NCI-H1105 treated with DMSO at 0.1 percent for 48 hours (cell line): ENCODE measurements around the gene POLR3B.
A peak's percentile ranks its signal among the peaks of the same experiment; 100 is the strongest.
"Not testable (repeated sequence)": the region's sequence is repeated elsewhere in the genome, so short reads cannot be mapped to it uniquely, and the experiment has no call there.

Experiments used
- DNase-seq: peaks from one replicate; lab custom pipeline; 2025; lab: John Stamatoyannopoulos, UW

The POLR3B gene

DNA sequence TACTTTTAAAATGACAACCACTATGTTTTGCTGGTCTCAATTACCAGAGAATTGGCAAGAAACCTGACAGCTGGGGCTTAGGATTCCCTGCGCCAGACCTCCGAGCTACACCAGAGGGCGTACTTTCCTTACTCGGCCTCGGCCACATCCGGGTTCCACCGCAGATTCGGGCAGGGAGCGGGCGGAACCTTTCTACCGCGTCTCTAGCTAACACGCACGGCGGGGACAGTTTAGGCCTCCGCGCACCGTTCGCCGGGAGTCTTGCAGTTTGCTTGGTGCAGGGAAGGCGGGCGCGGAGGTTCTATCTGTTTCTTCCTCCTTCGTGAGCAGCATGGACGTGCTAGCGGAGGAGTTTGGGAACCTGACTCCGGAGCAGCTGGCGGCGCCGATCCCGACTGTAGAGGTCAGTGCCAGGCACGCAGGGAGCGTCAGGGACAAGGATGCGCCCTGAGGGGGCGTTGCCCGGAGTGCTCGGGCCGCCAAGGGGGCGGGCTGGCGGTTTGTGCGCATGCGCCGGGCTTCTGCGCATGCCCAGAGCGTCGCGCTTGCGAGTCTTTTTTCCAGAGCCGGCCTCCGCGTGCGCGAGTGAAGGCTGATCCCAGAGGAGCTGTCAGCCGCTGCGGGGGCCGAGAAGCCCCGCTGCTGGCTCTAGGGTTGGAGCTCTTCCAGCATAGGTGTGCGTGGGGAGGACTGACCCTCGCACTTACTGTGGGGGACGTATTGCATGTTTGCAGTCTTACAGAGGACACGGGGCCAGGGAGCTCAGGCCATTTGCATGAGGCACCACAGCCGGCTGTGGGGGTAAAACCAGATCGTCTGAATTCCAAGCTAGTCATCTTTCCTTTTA is at the start of gene POLR3B:
Gene POLR3B, plus strand, starts transcription at position 200 of the 847 bp plus-strand sequence. Its CDS starts 132 bp downstream, at position 332.
- DNase-seq: peak; percentile 95

- no peak for DNase-seq
Observed at GRCh38 chr12:106308121-106308520, 49.4 kb upstream of the POLR3B start.

GRCh38 chr12:106308611-106309010 is 48.9 kb upstream of the POLR3B start:
- DNase-seq: no peak

DNA sequence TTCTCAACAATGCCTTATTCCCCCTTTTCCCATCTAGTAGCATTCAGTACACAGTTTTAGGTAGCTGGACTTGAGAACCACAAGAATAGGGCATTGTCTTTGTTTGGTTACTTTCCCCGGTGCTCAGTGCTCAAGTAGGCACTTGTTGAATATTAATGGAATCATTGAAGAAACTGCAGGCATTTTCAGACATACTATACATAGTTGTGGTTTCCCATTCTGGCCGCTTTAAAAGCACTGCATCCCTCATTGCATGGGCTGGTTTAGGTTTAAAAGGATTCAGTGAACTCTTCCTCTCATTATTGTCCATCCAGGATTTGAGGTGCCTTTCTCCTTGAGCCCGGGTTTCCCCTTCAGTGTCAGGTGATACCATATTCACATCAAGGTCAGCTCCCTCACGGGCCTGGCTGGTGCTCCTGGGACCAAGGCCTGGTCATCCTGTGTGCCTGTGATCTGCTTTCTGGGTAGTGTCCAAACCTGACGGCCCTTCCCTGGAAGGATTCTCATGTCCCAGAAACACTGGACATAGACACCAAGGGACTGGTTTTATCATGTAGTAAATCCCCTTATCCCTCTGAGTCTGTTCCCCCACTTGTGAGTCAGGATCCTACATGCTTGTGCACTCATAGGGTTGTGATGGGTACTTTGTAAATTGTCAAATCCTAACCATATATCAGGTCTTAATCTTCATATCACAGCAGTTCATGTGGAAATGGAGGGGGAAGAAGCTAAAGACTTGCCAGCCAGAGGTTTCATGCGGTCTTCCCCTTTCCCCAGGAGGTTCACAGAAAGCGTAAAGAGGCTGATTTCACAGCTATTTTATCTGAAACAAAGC is 47.7 kb upstream of the POLR3B start:
- DNase-seq: no peak

DNA sequence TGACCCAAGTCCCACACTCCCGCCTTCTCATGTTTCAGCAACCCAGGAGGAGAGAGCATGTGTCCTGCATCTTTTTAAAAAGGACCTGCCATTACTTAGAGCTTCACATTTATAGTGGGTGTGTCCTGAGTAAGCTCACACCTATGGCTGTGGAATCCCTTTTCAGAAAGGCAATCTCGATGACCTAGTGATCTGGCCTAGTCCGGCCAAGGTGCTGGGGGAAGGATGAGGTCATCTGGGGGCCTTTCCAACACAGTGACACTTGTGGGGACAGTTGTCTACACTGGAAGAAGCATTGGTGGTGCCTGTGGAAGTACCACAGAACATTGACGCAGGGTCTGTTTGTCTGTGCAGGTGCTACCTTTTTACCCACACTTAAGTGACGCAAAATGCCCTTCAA is 46.9 kb upstream of the POLR3B start:
- no peak for DNase-seq

- no peak for DNase-seq
Observed at GRCh38 chr12:106311139-106311538, 46.4 kb upstream of the POLR3B start.

GRCh38 chr12:106313413-106313812 is 44.1 kb upstream of the POLR3B start:
- DNase-seq: not testable (repeated sequence)

GRCh38 chr12:106315523-106315922 is 42.0 kb upstream of the POLR3B start:
- DNase-seq: no peak

GRCh38 chr12:106317406-106318082 is 40.0 kb upstream of the POLR3B start:
- DNase-seq: no peak

DNA sequence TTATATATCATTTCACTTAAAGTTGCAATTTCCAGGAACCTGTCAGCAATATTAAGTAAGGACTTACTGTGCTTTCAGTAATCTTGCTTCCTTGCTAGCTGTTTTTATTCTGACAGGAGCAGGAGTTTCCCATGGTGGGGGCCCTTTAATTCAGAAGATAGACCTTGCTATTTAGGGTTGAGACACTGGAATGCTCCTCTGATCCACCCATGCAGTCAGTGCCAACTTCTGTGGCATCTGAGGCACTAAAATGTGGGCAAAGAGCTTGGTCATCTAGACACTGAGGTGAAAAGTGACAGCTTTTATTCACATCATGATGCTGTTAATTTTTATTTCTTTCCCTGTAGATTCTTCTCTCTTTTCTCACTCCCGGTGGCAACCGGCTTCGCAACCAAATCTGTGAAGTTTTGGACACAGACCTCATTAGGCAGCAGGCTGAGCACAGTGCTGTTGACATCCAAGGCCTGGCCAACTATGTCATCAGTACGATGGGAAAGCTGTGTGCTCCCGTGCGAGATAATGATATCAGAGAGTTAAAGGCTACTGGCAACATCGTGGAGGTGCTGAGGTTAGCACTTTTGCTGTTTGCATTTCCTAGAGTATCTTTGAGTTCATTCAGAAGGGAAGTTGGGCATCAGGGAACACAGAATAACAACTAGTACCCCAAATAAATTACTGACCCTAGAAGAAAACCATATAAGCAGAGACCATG is 36.3 kb upstream of the POLR3B start:
- DNase-seq: no peak

DNA sequence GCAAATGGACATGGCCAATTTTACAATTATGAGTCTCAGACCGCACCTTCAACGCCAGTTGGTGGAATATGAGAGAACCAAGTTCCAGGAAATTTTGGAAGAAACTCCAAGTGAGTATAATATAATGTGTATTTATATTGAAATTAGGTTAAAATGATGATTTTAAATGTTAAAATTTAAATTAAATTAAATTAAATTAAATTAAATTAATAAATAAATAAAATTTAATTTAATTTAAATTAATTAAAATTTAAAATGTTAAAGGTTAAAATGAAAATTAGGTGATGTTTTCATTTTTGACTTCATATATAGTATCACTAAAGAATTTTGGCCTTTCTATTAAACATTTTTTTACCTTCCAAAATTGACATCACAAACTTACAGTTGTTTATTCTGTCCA is 34.0 kb upstream of the POLR3B start:
- DNase-seq: no peak

DNA sequence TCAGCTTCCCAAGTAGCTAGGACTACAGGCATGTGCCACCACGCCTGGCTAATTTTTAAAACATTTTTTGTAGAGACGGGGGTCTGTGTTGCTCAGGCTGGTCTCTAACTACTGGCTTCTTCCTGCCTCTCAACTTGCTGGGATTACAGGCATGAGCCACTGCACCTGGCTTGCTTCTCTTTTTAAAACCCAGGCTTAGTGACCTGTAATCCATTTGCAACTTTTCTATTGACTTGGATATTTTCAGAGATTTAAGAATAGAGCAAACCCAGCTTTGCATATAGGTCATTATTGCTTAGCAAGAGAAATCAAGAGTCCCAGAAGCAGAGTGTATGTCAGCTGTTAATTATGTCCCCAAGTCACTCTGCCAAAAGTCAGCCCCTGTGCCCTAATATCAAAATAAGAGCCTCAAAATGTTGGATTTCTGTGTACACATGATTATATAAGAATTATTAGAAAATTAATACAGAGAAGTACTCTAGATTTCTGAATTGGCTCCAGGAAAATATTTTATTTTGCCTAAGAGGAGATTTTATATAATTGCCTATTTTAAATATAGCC is 30.2 kb upstream of the POLR3B start:
- peak; percentile 15 for DNase-seq

DNA sequence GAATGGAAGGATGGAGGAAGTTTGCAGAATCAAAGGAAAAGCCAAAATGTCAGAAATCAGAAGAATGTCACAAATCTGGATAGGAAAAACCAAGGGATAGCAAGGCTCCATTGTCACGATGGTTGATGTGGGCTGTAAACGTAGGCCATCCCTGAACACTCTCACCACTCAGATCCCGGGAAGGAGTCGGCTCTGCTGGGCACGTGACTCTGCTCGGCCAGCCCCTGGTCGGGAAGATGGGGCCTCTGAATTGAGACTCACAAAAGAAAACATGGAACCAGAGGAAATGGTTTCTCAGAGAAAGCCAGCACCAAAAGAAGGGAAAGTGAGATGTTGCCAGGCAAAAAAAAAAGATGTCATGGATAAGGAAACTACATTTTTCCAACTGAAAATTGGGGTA is 28.8 kb upstream of the POLR3B start:
- DNase-seq: no peak

DNA sequence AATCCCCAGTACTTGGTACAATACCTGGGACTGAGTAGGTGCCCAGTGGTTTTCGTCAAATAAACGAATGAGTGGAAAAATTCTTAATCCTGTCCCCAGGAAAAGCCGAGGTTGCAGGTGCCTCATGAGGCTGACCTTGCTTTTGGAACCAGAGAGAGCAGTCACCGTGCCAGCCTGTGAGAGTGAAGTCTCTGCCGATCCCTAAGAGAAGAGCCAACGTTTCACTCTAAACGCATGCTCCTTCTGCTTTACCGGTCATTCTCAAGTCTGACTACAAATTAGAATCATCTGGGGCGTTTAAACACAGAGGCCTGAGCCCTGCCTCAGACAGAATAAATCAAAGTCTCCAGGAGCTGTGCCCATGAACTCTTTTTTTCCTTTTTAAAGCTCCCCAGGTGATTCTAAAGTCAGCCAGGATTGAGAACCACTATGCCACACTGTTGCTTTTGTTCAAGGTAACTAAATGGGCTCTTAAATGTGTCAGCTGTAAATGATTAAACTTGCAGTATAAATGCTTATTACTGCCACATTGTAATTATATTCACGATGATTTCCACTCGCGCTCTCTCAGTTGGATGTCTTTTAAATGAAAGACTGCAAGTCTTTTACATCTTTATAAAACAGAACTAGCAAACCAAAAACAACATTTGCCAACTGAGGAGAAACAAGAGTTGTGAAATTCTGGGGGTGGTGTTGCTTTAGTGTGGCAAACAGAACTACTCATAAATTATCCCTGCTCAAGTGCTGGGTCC is 28.1 kb upstream of the POLR3B start:
- DNase-seq: peak; percentile 72

- DNase-seq: no peak
Observed at GRCh38 chr12:106331599-106331998, 25.9 kb upstream of the POLR3B start.

DNA sequence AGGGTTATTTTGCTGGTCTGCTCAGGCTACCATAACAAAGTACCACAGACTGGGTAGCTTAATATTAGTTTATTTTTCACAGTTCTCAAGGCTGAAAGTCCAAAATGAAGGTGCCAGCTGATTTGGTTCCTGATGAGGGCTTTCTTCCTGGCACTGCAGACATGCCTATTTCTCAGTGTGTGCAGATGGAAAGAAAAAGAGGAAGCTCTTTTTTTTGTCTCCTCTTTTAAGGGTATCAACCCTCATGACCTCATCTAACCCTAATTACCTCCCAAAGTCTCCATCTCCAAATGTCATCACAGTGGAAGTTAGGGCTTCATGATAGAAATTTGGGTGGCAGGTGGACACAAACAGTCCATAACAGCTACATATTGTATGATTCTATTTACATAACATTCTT is 25.0 kb upstream of the POLR3B start:
- no peak for DNase-seq

DNA sequence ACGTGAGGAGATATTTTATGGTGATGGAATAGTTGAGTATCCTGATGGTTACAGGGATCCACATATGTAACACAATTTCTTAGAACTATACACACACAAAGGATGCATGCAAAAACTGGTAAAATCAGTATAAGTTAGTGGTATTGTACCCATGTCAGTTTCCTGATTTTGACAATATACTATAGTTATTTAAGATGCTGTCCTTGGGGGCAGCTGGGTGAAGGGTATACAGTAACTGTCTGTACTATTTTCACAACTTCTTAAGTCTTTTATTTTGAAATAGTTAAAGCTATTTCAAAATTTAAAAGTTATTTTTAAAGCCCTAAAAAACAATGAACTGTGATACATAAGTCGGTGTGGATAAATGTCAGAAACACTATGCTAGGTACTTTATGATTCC is 24.5 kb upstream of the POLR3B start:
- DNase-seq: no peak

GRCh38 chr12:106333756-106334155 is 23.8 kb upstream of the POLR3B start:
- DNase-seq: no peak

GRCh38 chr12:106341086-106341877 is 16.3 kb upstream of the POLR3B start:
- no peak for DNase-seq
